HCT116 (cell line): ENCODE data around the gene CRNN.

Experiments
- ATF3 ChIP-seq: IDR thresholded peaks from 2 replicates; pipeline ENCODE4 v1.6.1; 2012
- CEBPB ChIP-seq: IDR thresholded peaks from 2 replicates; pipeline ENCODE4 v1.6.1; 2012; ENCODE audit warnings: low read depth
- CTCF ChIP-seq, 3 experiments: fragments of 200-600 bp in 1 of 3; sonication (generic) in 1 of 3; IDR thresholded peaks in 2 of 3; conservative IDR thresholded peaks in 1 of 3; 2 replicates each; pipeline ENCODE4 v1.5.1; 2012 to 2017; ENCODE audit warnings: low read depth in 2 of 3, low read length in 2 of 3, antibody characterized with exemption in 1 of 3, borderline replicate concordance in 1 of 3, control low read depth in 1 of 3, mild to moderate bottlenecking in 1 of 3, mixed read lengths in 1 of 3, mixed run types in 1 of 3, moderate library complexity in 1 of 3; ENCODE audit not compliant: insufficient read depth in 1 of 3
- EZH2 ChIP-seq: fragments of 200-600 bp; sonication (generic); IDR thresholded peaks from 2 replicates; pipeline ENCODE4 v1.6.1; 2017; ENCODE audit warnings: antibody characterized with exemption, mixed run types
- JUND ChIP-seq: IDR thresholded peaks from 2 replicates; pipeline ENCODE4 v1.6.1; 2012
- POLR2A ChIP-seq: IDR thresholded peaks from 2 replicates; pipeline ENCODE4 v1.7.0; 2011; ENCODE audit warnings: borderline replicate concordance; ENCODE audit not compliant: insufficient read depth, insufficient read length; ENCODE audit errors: extremely low read depth
- SRF ChIP-seq: IDR thresholded peaks from 2 replicates; pipeline ENCODE4 v1.6.1; 2012; ENCODE audit warnings: low read depth
- ZFX ChIP-seq: fragments of 450-650 bp; IDR thresholded peaks from 2 replicates; pipeline ENCODE4 v1.6.1; 2017

DNA sequence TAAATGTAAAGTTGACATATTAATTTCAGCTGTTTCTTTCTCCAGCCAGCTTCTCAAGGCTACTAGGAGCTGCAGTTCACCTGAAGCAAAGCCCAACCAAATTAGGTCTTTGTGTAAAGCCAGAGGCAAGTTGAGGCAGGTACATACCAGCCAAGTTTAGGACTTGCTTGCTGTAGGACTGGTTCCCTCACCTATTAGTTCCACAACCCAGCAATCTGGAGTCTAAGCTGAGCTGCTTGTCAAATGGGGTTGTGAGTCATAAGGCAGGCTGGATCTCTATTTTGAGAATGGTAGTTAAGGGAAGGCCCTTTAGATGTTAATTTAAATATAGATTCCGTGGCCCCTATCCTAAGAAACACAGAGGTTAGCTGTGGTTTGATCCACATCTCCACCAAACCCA lies 46.6 kb downstream of the CRNN start:
- TF ChIP-seq POLR2A = no peak
- no peak for TF ChIP-seq CTCF (IDR thresholded peaks at IDR 0.05 in 2 of 3, conservative IDR thresholded peaks at IDR 0.05 in 1 of 3; ENCODE audit: borderline replicate concordance in 1 of 3, insufficient read depth in 1 of 3, low read depth in 2 of 3, low read length in 2 of 3)
- no peak for TF ChIP-seq EZH2
- no peak for TF ChIP-seq SRF
- TF ChIP-seq JUND = no peak
- no peak for TF ChIP-seq CEBPB
- TF ChIP-seq ATF3 = no peak
- no peak for TF ChIP-seq ZFX
